Measurements from ENCODE around the gene MAMDC4.

Gene MAMDC4

DNA sequence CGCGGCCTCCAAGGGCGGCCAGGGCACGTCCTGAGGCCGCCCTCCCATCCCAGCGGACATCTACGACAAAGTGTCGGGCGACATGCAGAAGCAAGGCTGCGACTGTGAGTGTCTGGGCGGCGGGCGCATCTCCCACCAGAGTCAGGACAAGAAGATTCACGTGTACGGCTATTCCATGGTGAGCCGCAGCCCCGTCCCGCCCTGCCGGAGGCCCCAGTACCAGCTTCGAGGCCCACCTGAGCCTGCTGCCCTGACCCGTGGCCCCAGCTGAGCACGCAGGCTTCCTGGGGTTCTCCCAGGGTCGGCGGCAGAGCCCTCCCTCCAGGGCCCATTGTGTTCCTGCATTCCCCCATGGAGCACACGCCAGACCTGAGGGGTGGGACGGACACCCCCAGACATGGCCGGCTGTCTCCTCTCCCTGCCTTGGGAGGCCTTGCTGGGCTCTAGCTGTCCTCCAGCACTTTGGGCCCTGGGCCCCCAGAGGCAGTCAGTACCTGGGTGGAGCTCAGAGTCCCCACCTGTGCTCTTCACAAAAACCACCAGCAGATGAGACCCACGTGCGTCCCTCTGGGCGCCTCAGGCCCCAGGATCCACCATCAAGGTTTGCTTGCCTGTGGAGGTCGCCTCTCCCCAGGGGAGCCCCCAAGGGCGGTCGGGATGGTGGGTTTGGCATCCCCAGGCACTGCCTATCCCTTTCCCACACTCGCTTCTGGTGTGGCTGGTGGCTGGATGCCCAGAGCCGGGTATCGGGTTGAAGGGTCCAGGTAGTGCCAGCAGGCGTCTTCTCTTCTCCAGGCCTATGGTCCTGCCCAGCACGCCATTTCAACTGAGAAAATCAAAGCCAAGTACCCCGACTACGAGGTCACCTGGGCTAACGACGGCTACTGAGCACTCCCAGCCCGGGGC, 1.9 kb upstream of the MAMDC4 start:
- no peak for DNase-seq

- DNase-seq: no peak
Measured at GRCh38 chr9:136850866-136851775, 1.0 kb upstream of the MAMDC4 start.

GRCh38 chr9:136852664-136853595, 784 bp downstream of the MAMDC4 start:
- DNase-seq: no peak

DNA sequence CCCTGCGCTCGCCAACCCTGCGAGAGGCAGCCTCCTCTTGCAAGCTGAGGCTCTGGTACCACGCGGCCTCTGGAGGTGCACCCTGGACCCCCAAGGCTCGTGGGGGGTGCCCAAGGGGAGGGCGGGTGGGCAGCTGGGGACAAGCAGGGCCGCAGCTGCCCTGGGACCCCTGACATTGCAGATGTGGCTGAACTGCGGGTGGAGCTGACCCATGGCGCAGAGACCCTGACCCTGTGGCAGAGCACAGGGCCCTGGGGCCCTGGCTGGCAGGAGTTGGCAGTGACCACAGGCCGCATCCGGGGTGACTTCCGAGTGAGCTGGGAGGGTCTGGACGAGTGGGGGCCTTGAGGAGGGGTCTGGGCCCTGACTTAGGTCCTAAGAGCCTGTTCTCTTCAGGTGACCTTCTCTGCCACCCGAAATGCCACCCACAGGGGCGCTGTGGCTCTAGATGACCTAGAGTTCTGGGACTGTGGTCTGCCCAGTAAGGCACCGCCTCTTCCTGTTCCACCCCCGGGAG, 1.5 kb downstream of the MAMDC4 start:
- no peak for DNase-seq

DNA sequence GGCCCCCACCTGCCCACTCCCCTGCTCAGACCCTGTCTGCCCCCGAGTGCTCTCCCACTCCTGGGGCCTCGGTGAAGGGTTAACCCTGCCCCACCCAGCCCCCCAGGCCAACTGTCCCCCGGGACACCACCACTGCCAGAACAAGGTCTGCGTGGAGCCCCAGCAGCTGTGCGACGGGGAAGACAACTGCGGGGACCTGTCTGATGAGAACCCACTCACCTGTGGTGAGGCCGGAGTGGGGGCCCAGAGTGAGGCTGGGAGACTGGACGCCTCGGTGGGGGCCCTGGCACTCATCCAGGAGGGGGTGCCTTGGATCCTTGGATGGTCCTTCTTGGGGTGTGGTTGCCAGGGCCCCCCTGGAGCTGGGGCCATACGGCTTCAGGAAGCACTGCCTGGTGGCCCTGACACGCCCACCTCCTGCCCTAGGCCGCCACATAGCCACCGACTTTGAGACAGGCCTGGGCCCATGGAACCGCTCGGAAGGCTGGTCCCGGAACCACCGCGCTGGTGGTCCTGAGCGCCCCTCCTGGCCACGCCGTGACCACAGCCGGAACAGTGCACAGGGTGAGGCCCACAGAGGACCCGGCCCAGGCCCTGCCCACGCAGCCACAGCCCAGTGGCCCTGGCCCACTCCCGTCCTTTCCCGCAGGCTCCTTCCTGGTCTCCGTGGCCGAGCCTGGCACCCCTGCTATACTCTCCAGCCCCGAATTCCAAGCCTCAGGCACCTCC, 2.1 kb downstream of the MAMDC4 start:
- no peak for DNase-seq

DNA sequence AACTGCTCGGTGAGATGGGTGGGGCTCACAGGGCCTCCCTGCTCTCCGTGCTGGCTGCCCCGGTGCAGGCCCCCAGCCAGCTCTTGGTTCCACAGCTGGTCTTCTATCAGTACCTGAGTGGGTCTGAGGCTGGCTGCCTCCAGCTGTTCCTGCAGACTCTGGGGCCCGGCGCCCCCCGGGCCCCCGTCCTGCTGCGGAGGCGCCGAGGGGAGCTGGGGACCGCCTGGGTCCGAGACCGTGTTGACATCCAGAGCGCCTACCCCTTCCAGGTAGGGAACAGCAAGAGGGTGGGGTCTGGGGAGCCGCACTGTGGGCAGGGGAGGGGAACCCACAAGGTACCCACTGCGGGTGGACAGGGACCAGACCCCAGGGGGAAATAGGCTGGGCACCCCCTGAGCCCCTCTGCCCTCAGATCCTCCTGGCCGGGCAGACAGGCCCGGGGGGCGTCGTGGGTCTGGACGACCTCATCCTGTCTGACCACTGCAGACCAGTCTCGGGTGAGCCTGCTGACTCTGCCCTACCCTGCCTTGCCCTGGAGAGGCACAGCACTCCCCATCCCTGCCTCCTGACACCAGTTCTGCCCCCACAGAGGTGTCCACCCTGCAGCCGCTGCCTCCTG, 2.8 kb downstream of the MAMDC4 start:
- DNase-seq: no peak

DNA sequence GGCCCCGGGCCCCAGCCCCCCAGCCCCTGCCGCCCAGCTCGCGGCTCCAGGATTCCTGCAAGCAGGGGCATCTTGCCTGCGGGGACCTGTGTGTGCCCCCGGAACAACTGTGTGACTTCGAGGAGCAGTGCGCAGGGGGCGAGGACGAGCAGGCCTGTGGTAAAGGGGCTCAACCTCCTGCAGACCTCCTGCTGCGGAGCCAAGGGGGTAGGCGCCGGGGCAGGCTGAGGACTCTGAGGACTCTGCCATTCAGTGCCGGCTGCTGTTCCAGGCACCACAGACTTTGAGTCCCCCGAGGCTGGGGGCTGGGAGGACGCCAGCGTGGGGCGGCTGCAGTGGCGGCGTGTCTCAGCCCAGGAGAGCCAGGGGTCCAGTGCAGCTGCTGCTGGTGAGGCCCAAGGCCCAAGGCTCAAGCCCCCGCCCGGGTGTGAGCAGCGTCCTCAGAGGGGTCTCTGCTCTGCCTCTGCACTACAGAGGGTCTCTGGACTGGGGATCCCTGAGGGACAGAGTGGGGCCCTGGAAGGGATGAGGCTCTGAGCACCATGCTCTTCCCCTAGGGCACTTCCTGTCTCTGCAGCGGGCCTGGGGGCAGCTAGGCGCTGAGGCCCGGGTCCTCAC, 3.4 kb downstream of the MAMDC4 start:
- no peak for DNase-seq

DNA sequence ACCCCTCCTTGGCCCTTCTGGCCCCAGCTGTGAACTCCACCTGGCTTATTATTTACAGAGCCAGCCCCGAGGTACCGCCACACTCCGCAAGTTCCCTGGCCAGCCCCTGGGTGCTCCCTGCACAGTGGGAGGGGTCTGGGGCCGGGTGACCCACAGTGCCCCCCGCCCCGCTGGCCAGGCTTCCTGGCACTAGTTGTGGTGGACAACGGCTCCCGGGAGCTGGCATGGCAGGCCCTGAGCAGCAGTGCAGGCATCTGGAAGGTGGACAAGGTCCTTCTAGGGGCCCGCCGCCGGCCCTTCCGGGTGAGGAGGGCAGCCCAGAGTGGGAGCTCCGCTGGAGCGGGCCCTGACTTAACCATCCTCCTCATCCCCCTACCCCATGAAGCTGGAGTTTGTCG, 3.9 kb downstream of the MAMDC4 start:
- no peak for DNase-seq

- no peak for DNase-seq
Measured at GRCh38 chr9:136856541-136857141, 4.5 kb downstream of the MAMDC4 start.

- DNase-seq: no peak
Measured at GRCh38 chr9:136857166-136857565, 5.0 kb downstream of the MAMDC4 start.

- DNase-seq: no peak
Measured at GRCh38 chr9:136857581-136858412, 5.7 kb downstream of the MAMDC4 start.

GRCh38 chr9:136858452-136858843, 6.3 kb downstream of the MAMDC4 start:
- no peak for DNase-seq

- DNase-seq: no peak
Measured at GRCh38 chr9:136858844-136859757, 7.0 kb downstream of the MAMDC4 start.

DNA sequence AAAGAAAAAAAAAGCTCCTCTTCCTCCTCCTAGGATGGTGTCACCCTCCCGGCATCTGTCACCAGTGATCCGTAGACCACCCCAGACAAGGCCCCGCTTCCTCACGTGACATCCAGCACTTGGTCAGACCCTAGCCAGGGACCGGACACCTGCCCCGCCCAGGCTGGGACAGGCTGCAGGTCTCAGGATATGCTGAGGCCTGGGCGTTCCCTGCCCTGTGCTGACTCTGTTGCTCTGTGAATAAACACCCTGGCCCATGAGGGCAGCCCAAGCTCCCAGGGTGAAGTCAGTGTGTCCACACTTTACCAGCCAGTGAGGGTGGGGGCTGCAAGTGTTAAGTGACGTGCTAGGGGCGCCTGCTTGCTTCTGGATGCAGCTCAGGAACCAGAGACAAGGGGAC, 8.4 kb downstream of the MAMDC4 start:
- DNase-seq: no peak

GRCh38 chr9:136860933-136861873, 9.1 kb downstream of the MAMDC4 start:
- no peak for DNase-seq

DNA sequence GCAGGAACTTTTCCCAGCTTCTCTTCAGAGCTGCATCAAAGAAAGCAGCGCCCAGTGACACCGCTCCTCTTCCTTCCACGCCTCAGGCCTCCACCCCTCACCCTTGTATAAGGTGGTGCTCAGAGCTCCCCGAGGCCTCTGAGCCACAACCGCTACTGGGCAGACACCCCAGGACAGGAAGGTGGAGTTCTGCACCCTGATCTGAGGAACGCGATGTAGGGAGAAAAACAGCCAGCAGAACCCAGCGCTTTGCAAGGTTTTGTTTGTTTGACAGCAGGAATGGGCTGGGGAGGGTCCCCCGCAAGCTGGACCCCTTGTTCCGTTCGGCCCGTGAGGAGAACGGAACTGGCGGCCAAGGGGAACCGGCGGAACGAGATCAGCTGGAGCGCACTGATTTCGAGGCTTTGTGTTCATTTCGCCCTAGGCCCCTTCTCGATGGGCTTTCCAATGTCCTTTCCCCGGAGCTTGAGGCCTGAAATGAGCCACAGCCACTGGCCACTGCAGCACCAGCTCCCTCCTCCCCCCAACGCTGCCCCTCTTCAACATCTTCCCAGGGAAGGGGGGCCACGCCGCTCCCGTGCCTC, 9.8 kb downstream of the MAMDC4 start:
- DNase-seq: no peak
